ENCODE results near the gene SMIM33. TPM values are rescaled to one million over a fixed set of nuclear protein-coding genes. Genes with fewer than 3 reads are reported as not detected.

SMIM33 gene
- total and polyA plus RNA-seq, 9 of the 15 experiments (the other 6 are each of a cell fraction or from before 2014, with no cell fraction given), result not detected

- FAIRE-seq, result peak; percentile 46
- intact Hi-C loops (cut with micrococcal nuclease), result no loop called here
- in situ Hi-C loops (cut with MboI), result no loop called here
Observed at GRCh38 chr5:139473565-139473964, 2.8 kb downstream of the SMIM33 start.

More at GRCh38 chr5:139473565-139473964, 2.8 kb downstream of the SMIM33 start:
- H3K4me2 ChIP-seq (ENCODE audit: insufficient read depth, low read length), result no peak overlapping the region
- ATAC-seq, result no peak
- POLR2A ChIA-PET, result interaction anchor here (1.1 kb wide), 1 partner anchor 34 kb away, joined by 3 read pairs; the partner anchor contains the start of gene DNAJC18
- WGBS (ENCODE audit: insufficient coverage, low coverage, missing lambda C conversion rate), result 83% methylated on average over 2 of the region's 2 CpGs
- CTCF ChIA-PET (ENCODE audit: low intra/inter-chr PET ratio), result no interaction called here
- TF ChIP-seq VEZF1 (CRISPR knock-in tag; IDR thresholded peaks at IDR 0.05) (peak; percentile 50), FOXM1 (IDR thresholded peaks at IDR 0.05; ENCODE audit: low read depth) (no peak), FOXM1 (CRISPR knock-in tag; IDR thresholded peaks at IDR 0.05; ENCODE audit: low read depth) (no peak), TFAP4 (CRISPR knock-in tag; IDR thresholded peaks at IDR 0.05; ENCODE audit: borderline replicate concordance) (peak; percentile 21; the same call in 1 of the 2 replicates)
- H3K9me3 ChIP-seq (replicated peaks; ENCODE audit: control insufficient read depth, insufficient read depth, low read depth, low read length), result no peaks in the 10 kb centered on the region
- H3K79me2 ChIP-seq (ENCODE audit: control insufficient read depth, insufficient read depth, low read length), result peaks cover 10% of the 10 kb centered on the region
- peak overlapping the region; percentile 91; the same call in 1 of the 3 replicates for H3K27ac ChIP-seq (ENCODE audit: extremely low read depth, low read depth, low read length)
- no peak overlapping the region for H2AFZ ChIP-seq (ENCODE audit: low read depth, low read length)
- H3K27me3 ChIP-seq (ENCODE audit: control insufficient read depth in 2 of 2, insufficient read depth in 2 of 2, low read length in 2 of 2), result no peaks in the 10 kb centered on the region
- no peaks in the 10 kb centered on the region for H3K9me1 ChIP-seq (ENCODE audit: control insufficient read depth, insufficient read depth, low read length)
- no peak overlapping the region for H3K4me3 ChIP-seq
- BruUV-seq (replicated peaks), result no TSS peak
- H3K36me3 ChIP-seq (ENCODE audit: control insufficient read depth, insufficient read depth, low read length), result peaks cover 38% of the 10 kb centered on the region; the same call in 2 of the 3 replicates
- peak in 3 of 4 experiments; percentile 11 to 31 (median 22) for DNase-seq (ENCODE audit: extremely low read depth in 1 of 4, low spot score in 3 of 4)
- no peaks in the 10 kb centered on the region for H4K20me1 ChIP-seq (replicated peaks; ENCODE audit: control insufficient read depth, insufficient read depth, low read length)
- H3K9ac ChIP-seq (ENCODE audit: insufficient read depth in 1 of 2, low read depth in 2 of 2, low read length in 2 of 2), result peak overlapping the region in 1 of 2 experiments; percentile 63; a peak in 1 of 4 replicates
- peaks cover 47 to 67% of the 10 kb centered on the region in 2 experiments for H3K4me1 ChIP-seq (replicated peaks in 1 of 2; ENCODE audit: control insufficient read depth in 2 of 2, insufficient read depth in 2 of 2, low read length in 2 of 2)

Data from K562 (cell line).